Endothelial cell (in vitro differentiated cells): Measurements from ENCODE around the gene TAP1. TPM values are rescaled to one million over a fixed set of nuclear protein-coding genes. Genes with fewer than 3 reads are reported as not detected.
"Not testable (repeated sequence)": the region's sequence is repeated elsewhere in the genome, so short reads cannot be mapped to it uniquely, and the experiment has no call there.

Experiments used
- DNase-seq: peaks from one replicate; pipeline ENCODE4 v3.0.0; 2021; ENCODE audit warnings: low spot score
- H3K27ac Mint-ChIP-seq: one replicate; pipeline ENCODE4 v1.8.0; 2021; ENCODE audit warnings: mixed read lengths, inconsistent platforms; ENCODE audit not compliant: unreplicated experiment
- H3K27me3 Mint-ChIP-seq: one replicate; pipeline ENCODE4 v1.8.0; 2021; ENCODE audit warnings: mild to moderate bottlenecking, moderate library complexity, mixed read lengths, inconsistent platforms; ENCODE audit not compliant: unreplicated experiment
- H3K36me3 Mint-ChIP-seq: one replicate; pipeline ENCODE4 v1.8.0; 2021; ENCODE audit warnings: mild to moderate bottlenecking, low read depth, mixed read lengths, inconsistent platforms; ENCODE audit not compliant: unreplicated experiment
- H3K4me1 Mint-ChIP-seq: one replicate; pipeline ENCODE4 v1.8.0; 2021; ENCODE audit warnings: mild to moderate bottlenecking, mixed read lengths, inconsistent platforms; ENCODE audit not compliant: unreplicated experiment
- H3K4me3 Mint-ChIP-seq: one replicate; pipeline ENCODE4 v1.8.0; 2021; ENCODE audit warnings: mild to moderate bottlenecking, mixed read lengths, inconsistent platforms; ENCODE audit not compliant: unreplicated experiment
- H3K9me3 Mint-ChIP-seq: one replicate; pipeline ENCODE4 v1.8.0; 2021; ENCODE audit warnings: mixed read lengths, inconsistent platforms; ENCODE audit not compliant: unreplicated experiment
- CTCF ChIP-seq: fragments of 200-600 bp; sonication (generic); IDR thresholded peaks from one replicate; pipeline ENCODE4 v1.5.0; 2021; ENCODE audit warnings: antibody characterized with exemption; ENCODE audit not compliant: unreplicated experiment
- total RNA-seq: library from RNA; stranded (reverse); fragmentation: NEBNext Ultra II Directional; extraction: Animal tissue kit (Norgen Biotek cat#: 25700); gene quantifications from one replicate; pipeline ENCODE4 v1.2.1, GENCODE V29; 2021; ENCODE audit not compliant: unreplicated experiment

TAP1 gene
- total RNA-seq, 1 donor from 2014 or later: 1.6 TPM

- H3K27ac Mint-ChIP-seq: no peak overlapping the region
- no peak for DNase-seq
- no peaks in the 10 kb centered on the region for H3K27me3 Mint-ChIP-seq
Observed at GRCh38 chr6:32807020-32807580, 46.4 kb downstream of the TAP1 start.

GRCh38 chr6:32805404-32805803 lies 48.1 kb downstream of the TAP1 start:
- not testable (repeated sequence) for H3K27me3 Mint-ChIP-seq, H3K27ac Mint-ChIP-seq

More at GRCh38 chr6:32807020-32807580, 46.4 kb downstream of the TAP1 start:
- H3K9me3 Mint-ChIP-seq: no peaks in the 10 kb centered on the region
- no peaks in the 10 kb centered on the region for H3K4me1 Mint-ChIP-seq
- TF ChIP-seq CTCF: no peak
- H3K4me3 Mint-ChIP-seq: no peak overlapping the region
- H3K36me3 Mint-ChIP-seq: no peaks in the 10 kb centered on the region

GRCh38 chr6:32803416-32803815 lies 50.1 kb downstream of the TAP1 start:
- no peaks in the 10 kb centered on the region for H3K27me3 Mint-ChIP-seq
- DNase-seq: no peak
- no peaks in the 10 kb centered on the region for H3K4me1 Mint-ChIP-seq
- no peak overlapping the region for H3K27ac Mint-ChIP-seq
- H3K36me3 Mint-ChIP-seq: peaks cover 6% of the 10 kb centered on the region
- peaks cover 2% of the 10 kb centered on the region for H3K9me3 Mint-ChIP-seq
- no peak overlapping the region for H3K4me3 Mint-ChIP-seq
- no peak for TF ChIP-seq CTCF

More at GRCh38 chr6:32805404-32805803, 48.1 kb downstream of the TAP1 start:
- not testable (repeated sequence) for H3K4me3 Mint-ChIP-seq, H3K9me3 Mint-ChIP-seq, H3K36me3 Mint-ChIP-seq, H3K4me1 Mint-ChIP-seq, DNase-seq

GRCh38 chr6:32799740-32800139 lies 53.8 kb downstream of the TAP1 start:
- H3K4me1 Mint-ChIP-seq: peaks cover 4% of the 10 kb centered on the region
- peaks cover 7% of the 10 kb centered on the region for H3K36me3 Mint-ChIP-seq
- TF ChIP-seq CTCF: no peak
- H3K27me3 Mint-ChIP-seq: peaks cover 2% of the 10 kb centered on the region
- H3K9me3 Mint-ChIP-seq: peaks cover 5% of the 10 kb centered on the region
- H3K4me3 Mint-ChIP-seq: no peak overlapping the region
- H3K27ac Mint-ChIP-seq: no peak overlapping the region
- no peak for DNase-seq

DNA sequence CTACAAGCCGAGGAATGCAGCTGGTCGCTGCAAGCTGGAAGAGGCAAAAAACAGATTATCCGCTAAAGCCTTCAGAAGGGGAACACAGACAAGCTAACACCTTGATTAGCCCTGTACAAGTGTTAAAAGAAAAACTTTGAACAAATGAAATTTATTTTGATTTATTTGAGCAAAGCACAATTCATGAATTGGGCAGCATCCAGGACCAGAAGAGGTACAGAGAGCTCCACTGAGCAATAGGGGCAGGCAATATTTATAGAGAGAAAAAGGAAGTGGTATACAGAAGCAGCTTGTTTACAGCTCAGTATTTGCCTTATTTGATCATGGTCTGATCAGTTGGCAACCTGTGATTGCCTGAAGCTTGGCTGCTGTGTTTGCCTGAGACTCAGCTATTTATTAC lies 54.3 kb downstream of the TAP1 start:
- H3K9me3 Mint-ChIP-seq: peaks cover 5% of the 10 kb centered on the region
- TF ChIP-seq CTCF: no peak
- peaks cover 7% of the 10 kb centered on the region for H3K36me3 Mint-ChIP-seq
- peaks cover 2% of the 10 kb centered on the region for H3K27me3 Mint-ChIP-seq
- no peak overlapping the region for H3K27ac Mint-ChIP-seq
- H3K4me1 Mint-ChIP-seq: peaks cover 4% of the 10 kb centered on the region
- DNase-seq: no peak
- peak overlapping the region; percentile 49 for H3K4me3 Mint-ChIP-seq
